PC-9 (cell line): Measurements from ENCODE around the gene GKN1.

Experiments
- EZH2 ChIP-seq: fragments of 200-600 bp; sonication (generic); IDR thresholded peaks from 2 replicates; pipeline ENCODE4 v1.8.0; 2017; ENCODE audit warnings: antibody characterized with exemption, low read depth
- TF ChIP-seq, protein P1 (sequence below): fragments of 200-600 bp; sonication (generic); conservative IDR thresholded peaks from 2 replicates; pipeline ENCODE4 v1.6.1; 2017; ENCODE audit warnings: mixed run types, antibody characterized with exemption, mild to moderate bottlenecking, moderate library complexity

DNA sequence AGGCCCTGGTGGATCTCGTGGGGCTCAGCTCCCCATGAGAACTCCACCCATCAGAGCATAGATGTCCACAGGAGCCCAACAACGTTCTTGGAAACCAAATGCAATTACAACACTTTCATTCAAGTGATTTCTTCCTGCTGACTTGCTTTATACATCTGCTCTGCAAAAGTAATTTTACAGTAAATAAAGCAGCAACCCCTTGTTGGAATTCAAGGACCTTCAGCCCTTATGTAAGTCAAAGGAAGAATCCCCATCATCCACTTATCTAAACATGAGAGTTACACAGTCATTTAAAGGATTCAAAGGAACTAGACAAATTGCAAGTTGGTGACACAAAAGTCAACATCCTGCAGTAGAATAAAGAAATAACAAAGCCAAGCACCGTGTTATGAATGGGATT is 21.5 kb downstream of the GKN1 start:
- TF ChIP-seq, protein P1, sequence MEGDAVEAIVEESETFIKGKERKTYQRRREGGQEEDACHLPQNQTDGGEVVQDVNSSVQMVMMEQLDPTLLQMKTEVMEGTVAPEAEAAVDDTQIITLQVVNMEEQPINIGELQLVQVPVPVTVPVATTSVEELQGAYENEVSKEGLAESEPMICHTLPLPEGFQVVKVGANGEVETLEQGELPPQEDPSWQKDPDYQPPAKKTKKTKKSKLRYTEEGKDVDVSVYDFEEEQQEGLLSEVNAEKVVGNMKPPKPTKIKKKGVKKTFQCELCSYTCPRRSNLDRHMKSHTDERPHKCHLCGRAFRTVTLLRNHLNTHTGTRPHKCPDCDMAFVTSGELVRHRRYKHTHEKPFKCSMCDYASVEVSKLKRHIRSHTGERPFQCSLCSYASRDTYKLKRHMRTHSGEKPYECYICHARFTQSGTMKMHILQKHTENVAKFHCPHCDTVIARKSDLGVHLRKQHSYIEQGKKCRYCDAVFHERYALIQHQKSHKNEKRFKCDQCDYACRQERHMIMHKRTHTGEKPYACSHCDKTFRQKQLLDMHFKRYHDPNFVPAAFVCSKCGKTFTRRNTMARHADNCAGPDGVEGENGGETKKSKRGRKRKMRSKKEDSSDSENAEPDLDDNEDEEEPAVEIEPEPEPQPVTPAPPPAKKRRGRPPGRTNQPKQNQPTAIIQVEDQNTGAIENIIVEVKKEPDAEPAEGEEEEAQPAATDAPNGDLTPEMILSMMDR = no peak
- no peak for TF ChIP-seq EZH2
